C4-2B (cell line): ENCODE measurements around the gene SLC16A8.

ENCODE experiments used
- H3K27ac ChIP-seq: fragments of 450-650 bp; 2 replicates; pipeline ENCODE4 v1.5.1; 2017
- CTCF ChIP-seq: fragments of 450-650 bp; conservative IDR thresholded peaks from 2 replicates; pipeline ENCODE4 v1.5.1; 2017; ENCODE audit warnings: mild to moderate bottlenecking
- ZFX ChIP-seq: fragments of 450-650 bp; IDR thresholded peaks from 2 replicates; pipeline ENCODE4 v1.6.1; 2017

SLC16A8 gene

GRCh38 chr22:38083931-38084631 is at the start of gene SLC16A8:
SLC16A8 (minus strand) TSS chr22:38084184; CDS start chr22:38082873, 1,311 bp downstream.
- no peak for TF ChIP-seq CTCF
- no peak within 1 kb of the TSS for H3K27ac ChIP-seq

GRCh38 chr22:38133331-38133730 is 49.3 kb upstream of the SLC16A8 start:
- no peak overlapping the region for H3K27ac ChIP-seq
- TF ChIP-seq ZFX (no peak), CTCF (no peak)

- no peak overlapping the region for H3K27ac ChIP-seq
- TF ChIP-seq ZFX (no peak), CTCF (no peak)
These were observed 48.8 kb upstream of the SLC16A8 start for GRCh38 chr22:38132794-38133193.

- no peak overlapping the region for H3K27ac ChIP-seq
- TF ChIP-seq ZFX (no peak), CTCF (no peak)
These were observed 48.2 kb upstream of the SLC16A8 start for GRCh38 chr22:38132136-38132535.

GRCh38 chr22:38131399-38131798 is 47.4 kb upstream of the SLC16A8 start:
- TF ChIP-seq CTCF (no peak), ZFX (no peak)

GRCh38 chr22:38129856-38130255 is 45.9 kb upstream of the SLC16A8 start:
- H3K27ac ChIP-seq: no peak overlapping the region
- TF ChIP-seq ZFX: no peak
- TF ChIP-seq CTCF: no peak

More at GRCh38 chr22:38131399-38131798, 47.4 kb upstream of the SLC16A8 start:
- H3K27ac ChIP-seq: no peak overlapping the region

GRCh38 chr22:38129021-38129420 is 45.0 kb upstream of the SLC16A8 start:
- no peak overlapping the region for H3K27ac ChIP-seq
- TF ChIP-seq CTCF (no peak), ZFX (no peak)
